Mesenchymal stem cell (in vitro differentiated cells and primary cell): Measurements from ENCODE around the gene ELAVL1.
A peak's percentile ranks its signal among the peaks of the same experiment; 100 is the strongest.

Experiments used
- DNase-seq: peaks from one replicate; pipeline ENCODE4 v3.0.0-alpha.2; 2013
- H2AFZ ChIP-seq: one replicate; pipeline ENCODE4 v1.6.1; 2013; ENCODE audit warnings: low read depth, mild to moderate bottlenecking, control low read depth, inconsistent platforms, low read length, moderate library complexity
- H2AK5ac ChIP-seq: 2 replicates; pipeline ENCODE4 v1.6.1; 2013; ENCODE audit warnings: low read length, moderate library complexity, mild to moderate bottlenecking, inconsistent platforms; ENCODE audit not compliant: severe bottlenecking
- H2BK120ac ChIP-seq: one replicate; pipeline ENCODE4 v1.6.1; 2013; ENCODE audit warnings: low read depth, mild to moderate bottlenecking, inconsistent platforms, low read length, moderate library complexity
- H2BK12ac ChIP-seq, 2 experiments: one replicate each; pipeline ENCODE4 v1.6.1; 2013; ENCODE audit warnings: inconsistent platforms in 2 of 2, low read length in 2 of 2, mild to moderate bottlenecking in 2 of 2, moderate library complexity in 2 of 2, control low read depth in 1 of 2
- H2BK15ac ChIP-seq: one replicate; pipeline ENCODE4 v1.6.1; 2013; ENCODE audit warnings: mild to moderate bottlenecking, low read depth, inconsistent platforms; ENCODE audit not compliant: poor library complexity, severe bottlenecking
- H2BK5ac ChIP-seq: 2 replicates; pipeline ENCODE4 v1.6.1; 2013; ENCODE audit warnings: low read depth, mild to moderate bottlenecking, low read length, control low read depth, inconsistent platforms; ENCODE audit not compliant: poor library complexity, severe bottlenecking
- H3K14ac ChIP-seq, 2 experiments: one replicate each; pipeline ENCODE4 v1.6.1; 2013; ENCODE audit warnings: inconsistent platforms in 2 of 2, low read length in 2 of 2, control low read depth in 1 of 2, mild to moderate bottlenecking in 1 of 2, moderate library complexity in 1 of 2
- H3K18ac ChIP-seq, 2 experiments: one replicate each; pipeline ENCODE4 v1.6.1; 2013; ENCODE audit warnings: inconsistent platforms in 2 of 2, low read length in 2 of 2, control low read depth in 1 of 2, low read depth in 1 of 2, mild to moderate bottlenecking in 1 of 2
- H3K23ac ChIP-seq, 2 experiments: one replicate each; pipeline ENCODE4 v1.6.1; 2013; ENCODE audit warnings: inconsistent platforms in 2 of 2, low read length in 2 of 2, mild to moderate bottlenecking in 2 of 2, moderate library complexity in 2 of 2, control low read depth in 1 of 2
- H3K27ac ChIP-seq: 2 replicates; pipeline ENCODE4 v1.5.1; 2013; ENCODE audit warnings: mild to moderate bottlenecking, moderate library complexity, low read length, control low read depth, inconsistent platforms; ENCODE audit not compliant: poor library complexity, severe bottlenecking
- H3K27me3 ChIP-seq, 2 experiments: 2 replicates each; pipeline versions ENCODE4 v1.6.1 to v1.7.0; 2013; ENCODE audit warnings: low read length in 2 of 2, mild to moderate bottlenecking in 2 of 2, moderate library complexity in 2 of 2, control low read depth in 1 of 2, inconsistent platforms in 1 of 2; ENCODE audit not compliant: control insufficient read depth in 1 of 2, insufficient read depth in 1 of 2
- H3K36me3 ChIP-seq, 2 experiments: 2 replicates each; pipeline versions ENCODE4 v1.6.1 to v1.7.0; 2013; ENCODE audit warnings: low read length in 2 of 2, control low read depth in 1 of 2, inconsistent platforms in 1 of 2, low read depth in 1 of 2, mild to moderate bottlenecking in 1 of 2; ENCODE audit not compliant: insufficient read depth in 2 of 2, control insufficient read depth in 1 of 2
- H3K4ac ChIP-seq, 2 experiments: one replicate each; pipeline ENCODE4 v1.6.1; 2013; ENCODE audit warnings: inconsistent platforms in 2 of 2, low read length in 2 of 2, mild to moderate bottlenecking in 2 of 2, moderate library complexity in 2 of 2, control low read depth in 1 of 2, low read depth in 1 of 2
- H3K4me1 ChIP-seq: 2 replicates; pipeline ENCODE4 v1.6.1; 2013; ENCODE audit warnings: low read depth, low read length, control low read depth; ENCODE audit not compliant: control insufficient read depth, insufficient read depth
- H3K4me2 ChIP-seq: 2 replicates; pipeline ENCODE4 v1.6.1; 2013; ENCODE audit warnings: low read length, mild to moderate bottlenecking, inconsistent platforms; ENCODE audit not compliant: poor library complexity, severe bottlenecking
- H3K4me3 ChIP-seq, 2 experiments: 2 replicates each; pipeline versions ENCODE4 v1.5.1 to v1.7.0; 2013; ENCODE audit warnings: low read length in 2 of 2, mild to moderate bottlenecking in 2 of 2, control low read depth in 1 of 2, low read depth in 1 of 2; ENCODE audit not compliant: insufficient read depth in 1 of 2
- H3K79me1 ChIP-seq: replicated peaks from 2 replicates; pipeline ENCODE4 v1.6.1; 2013; ENCODE audit warnings: mild to moderate bottlenecking, control low read depth, low read length, inconsistent platforms; ENCODE audit not compliant: poor library complexity, severe bottlenecking
- H3K9ac ChIP-seq: 2 replicates; pipeline ENCODE4 v1.7.0; 2013; ENCODE audit warnings: mild to moderate bottlenecking, low read length, moderate library complexity
- H3K9me3 ChIP-seq: 2 replicates; pipeline ENCODE4 v1.7.0; 2013; ENCODE audit warnings: mild to moderate bottlenecking, low read length; ENCODE audit not compliant: control insufficient read depth
- H4K8ac ChIP-seq: one replicate; pipeline ENCODE4 v1.6.1; 2013; ENCODE audit warnings: inconsistent platforms, mild to moderate bottlenecking, low read length, moderate library complexity
- H4K91ac ChIP-seq: one replicate; pipeline ENCODE4 v1.6.1; 2013; ENCODE audit warnings: mild to moderate bottlenecking, low read length, inconsistent platforms
- WGBS: methylation state at CpG from one replicate; pipeline ENCODE4 v1.1.7; 2013; ENCODE audit warnings: mixed read lengths; 5-methylcytosine and 5-hydroxymethylcytosine counted together

ELAVL1 gene

DNA sequence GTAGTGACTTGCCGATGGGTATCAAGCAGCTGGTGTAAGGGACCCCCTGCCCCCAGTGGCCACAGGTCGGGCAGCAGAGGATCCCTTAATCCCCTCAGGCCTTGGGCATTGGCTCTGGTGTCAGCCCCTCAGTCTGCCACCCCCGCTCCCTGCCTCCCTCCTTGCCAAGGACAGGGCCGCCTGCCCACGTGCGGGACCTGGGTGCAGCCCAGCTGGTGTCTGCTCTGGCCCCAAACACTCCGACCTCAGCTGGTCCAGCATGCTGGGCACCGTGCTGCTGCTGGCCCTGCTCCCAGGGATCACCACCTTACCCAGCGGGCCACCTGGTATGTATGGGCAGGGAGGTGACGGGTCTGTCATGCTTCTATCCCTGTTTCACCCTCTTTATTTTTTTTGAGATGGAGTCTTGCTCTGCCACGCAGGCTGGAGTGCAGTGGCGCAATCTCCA lies 90.8 kb downstream of the ELAVL1 start, which contains the start of gene TGFBR3L:
TGFBR3L (plus strand) TSS at position 233 of the 448 bp plus-strand sequence.
- no peak within 1 kb of the TSS for H3K4ac ChIP-seq
- no peaks in the 10 kb centered on the region for H3K9me3 ChIP-seq
- H3K18ac ChIP-seq: no peak within 1 kb of the TSS
- H2BK5ac ChIP-seq: no peak within 1 kb of the TSS
- H2BK12ac ChIP-seq: no peak within 1 kb of the TSS
- H3K23ac ChIP-seq: peak within 1 kb of the TSS in 1 of 2 experiments; percentile 57
- H4K8ac ChIP-seq: peak within 1 kb of the TSS; percentile 24
- H3K4me1 ChIP-seq: peaks cover 26% of the 10 kb centered on the region
- H3K9ac ChIP-seq: no peak within 1 kb of the TSS
- H3K27me3 ChIP-seq: peaks cover 21 to 31% of the 10 kb centered on the region in 2 experiments
- no peak within 1 kb of the TSS for H3K4me3 ChIP-seq
- no peak for DNase-seq
- no peak within 1 kb of the TSS for H3K27ac ChIP-seq
- peaks cover 28 to 52% of the 10 kb centered on the region in 2 experiments for H3K36me3 ChIP-seq
- no peak within 1 kb of the TSS for H2AK5ac ChIP-seq
- H3K14ac ChIP-seq: no peak within 1 kb of the TSS
- H2BK15ac ChIP-seq: peak within 1 kb of the TSS; percentile 60
- peaks cover 17% of the 10 kb centered on the region for H3K79me1 ChIP-seq
- WGBS: 93% methylated on average over 11 of the region's 12 CpGs
- no peak within 1 kb of the TSS for H4K91ac ChIP-seq
- H3K4me2 ChIP-seq: no peak within 1 kb of the TSS
- no peak within 1 kb of the TSS for H2AFZ ChIP-seq
- no peak within 1 kb of the TSS for H2BK120ac ChIP-seq

GRCh38 chr19:7914099-7914498 lies 91.3 kb downstream of the ELAVL1 start:
- Histone ChIP-seq H3K4me1 (peaks cover 26% of the 10 kb centered on the region), H2BK120ac (no peak overlapping the region), H3K23ac (no peak overlapping the region), H3K27ac (no peak overlapping the region), H2AFZ (no peak overlapping the region), H2BK12ac (no peak overlapping the region), H3K4me2 (no peak overlapping the region), H3K9me3 (no peaks in the 10 kb centered on the region), H4K91ac (no peak overlapping the region), H3K4ac (no peak overlapping the region), H2AK5ac (no peak overlapping the region), H3K4me3 (no peak overlapping the region), H3K18ac (no peak overlapping the region), H2BK5ac (no peak overlapping the region), H3K36me3 (peaks cover 31 to 57% of the 10 kb centered on the region in 2 experiments), H3K14ac (no peak overlapping the region), H3K79me1 (peaks cover 22% of the 10 kb centered on the region), H4K8ac (no peak overlapping the region), H3K27me3 (peaks cover 21 to 31% of the 10 kb centered on the region in 2 experiments), H3K9ac (no peak overlapping the region), H2BK15ac (no peak overlapping the region)
- 89% methylated on average over 6 of the region's 12 CpGs for WGBS
- no peak for DNase-seq

DNA sequence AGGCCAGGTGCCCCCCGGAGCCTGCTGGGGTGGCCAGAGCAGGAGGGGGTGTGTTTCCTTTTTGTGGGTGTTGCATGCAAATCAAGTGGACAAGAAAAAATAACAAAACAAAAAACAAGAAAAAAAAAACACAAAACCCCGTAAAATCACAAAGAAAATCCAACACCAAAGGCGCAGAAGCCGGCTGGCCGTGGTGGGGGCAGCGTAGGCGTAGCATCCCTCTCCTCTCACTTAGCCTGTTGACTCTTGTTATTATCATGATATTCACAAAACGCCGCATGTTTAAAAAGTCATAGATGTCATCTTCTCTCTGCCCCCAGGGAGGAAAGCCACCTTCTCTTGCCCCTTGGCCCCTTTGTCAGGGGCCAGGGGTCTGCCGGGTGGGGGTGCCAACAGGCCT lies 91.8 kb downstream of the ELAVL1 start:
- Histone ChIP-seq H2BK15ac (no peak overlapping the region), H3K23ac (no peak overlapping the region), H3K14ac (no peak overlapping the region), H3K9ac (no peak overlapping the region), H2BK5ac (no peak overlapping the region), H2AK5ac (no peak overlapping the region), H2BK120ac (no peak overlapping the region), H3K27ac (no peak overlapping the region), H3K79me1 (peaks cover 25% of the 10 kb centered on the region), H2AFZ (no peak overlapping the region), H2BK12ac (no peak overlapping the region), H3K4me2 (no peak overlapping the region), H3K27me3 (peaks cover 21 to 28% of the 10 kb centered on the region in 2 experiments), H4K8ac (no peak overlapping the region), H3K18ac (no peak overlapping the region), H3K4me1 (peaks cover 30% of the 10 kb centered on the region), H3K4ac (no peak overlapping the region), H3K4me3 (peak overlapping the region in 1 of 2 experiments; percentile 3), H3K36me3 (peaks cover 31 to 62% of the 10 kb centered on the region in 2 experiments), H3K9me3 (no peaks in the 10 kb centered on the region), H4K91ac (no peak overlapping the region)
- no peak for DNase-seq
- WGBS: 93% methylated on average over 9 of the region's 10 CpGs

DNA sequence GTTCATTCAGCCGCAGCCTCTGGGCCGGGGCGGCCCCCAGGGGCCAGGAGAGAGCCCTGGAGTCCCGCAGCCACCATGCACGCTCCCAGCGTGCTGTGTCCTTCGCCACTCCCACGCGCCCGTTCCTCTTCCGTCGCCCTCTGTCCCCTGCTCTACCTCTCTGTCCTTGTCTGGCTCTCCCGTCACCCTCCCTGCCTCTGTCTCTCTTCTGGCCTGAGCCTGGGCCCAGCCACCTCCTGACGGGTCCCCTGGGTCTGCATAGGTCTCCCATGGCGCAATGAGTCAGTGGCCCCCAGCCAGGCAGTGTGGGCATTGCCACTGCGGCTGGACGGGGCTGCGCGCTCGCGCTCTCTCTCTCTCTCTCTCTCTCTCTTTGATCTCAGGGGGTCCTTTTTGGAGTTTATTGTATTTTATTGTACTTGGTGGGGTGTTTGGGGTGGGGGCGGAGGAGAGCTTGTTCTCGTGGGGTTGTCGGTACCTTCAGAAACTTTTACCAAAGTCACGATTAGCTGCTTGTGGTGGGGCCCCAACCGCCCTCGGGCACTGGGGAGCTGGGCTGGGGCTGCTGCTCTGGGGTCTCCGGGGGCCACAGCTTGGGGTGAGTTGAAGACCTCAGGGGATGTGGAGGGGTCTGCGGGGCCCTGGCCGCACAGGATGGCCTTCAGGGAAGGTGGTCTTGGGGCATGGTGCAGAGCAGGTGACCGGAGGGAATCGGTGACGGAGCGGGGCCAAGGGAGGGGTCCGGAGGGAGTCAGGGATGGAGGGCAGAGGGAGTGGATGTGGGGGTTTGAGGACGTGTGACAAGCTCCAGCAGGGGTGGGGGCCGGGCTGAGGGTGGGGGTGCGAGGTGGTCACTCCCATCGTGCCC lies 92.5 kb downstream of the ELAVL1 start:
- Histone ChIP-seq H4K91ac (no peak overlapping the region), H3K79me1 (peaks cover 26% of the 10 kb centered on the region), H3K14ac (no peak overlapping the region), H3K36me3 (peaks cover 31 to 68% of the 10 kb centered on the region in 2 experiments), H4K8ac (no peak overlapping the region), H2BK12ac (no peak overlapping the region), H3K27ac (no peak overlapping the region), H3K9ac (no peak overlapping the region), H2BK120ac (no peak overlapping the region), H3K18ac (no peak overlapping the region), H2BK15ac (no peak overlapping the region), H3K4me1 (peaks cover 33% of the 10 kb centered on the region), H3K27me3 (peaks cover 21 to 23% of the 10 kb centered on the region in 2 experiments), H2AFZ (no peak overlapping the region), H2AK5ac (no peak overlapping the region), H3K4me3 (peak overlapping the region in 1 of 2 experiments; percentile 3), H3K23ac (no peak overlapping the region), H3K4me2 (no peak overlapping the region), H3K4ac (no peak overlapping the region), H2BK5ac (no peak overlapping the region), H3K9me3 (no peaks in the 10 kb centered on the region)
- no peak for DNase-seq
- 95% methylated on average over 30 of the region's 39 CpGs for WGBS
